HG03159 (cell line): ENCODE data around the gene COL8A2.
A peak's percentile ranks its signal among the peaks of the same experiment; 100 is the strongest.
"Not testable (repeated sequence)": the region's sequence is repeated elsewhere in the genome, so short reads cannot be mapped to it uniquely, and the experiment has no call there.

Experiments used
- ATAC-seq: cut with Tn5 transposase; IDR thresholded peaks from one replicate; pipeline ENCODE4 v1.9.1; 2021; ENCODE audit warnings: mild to moderate bottlenecking, moderate library complexity; ENCODE audit not compliant: unreplicated experiment

The COL8A2 gene

DNA sequence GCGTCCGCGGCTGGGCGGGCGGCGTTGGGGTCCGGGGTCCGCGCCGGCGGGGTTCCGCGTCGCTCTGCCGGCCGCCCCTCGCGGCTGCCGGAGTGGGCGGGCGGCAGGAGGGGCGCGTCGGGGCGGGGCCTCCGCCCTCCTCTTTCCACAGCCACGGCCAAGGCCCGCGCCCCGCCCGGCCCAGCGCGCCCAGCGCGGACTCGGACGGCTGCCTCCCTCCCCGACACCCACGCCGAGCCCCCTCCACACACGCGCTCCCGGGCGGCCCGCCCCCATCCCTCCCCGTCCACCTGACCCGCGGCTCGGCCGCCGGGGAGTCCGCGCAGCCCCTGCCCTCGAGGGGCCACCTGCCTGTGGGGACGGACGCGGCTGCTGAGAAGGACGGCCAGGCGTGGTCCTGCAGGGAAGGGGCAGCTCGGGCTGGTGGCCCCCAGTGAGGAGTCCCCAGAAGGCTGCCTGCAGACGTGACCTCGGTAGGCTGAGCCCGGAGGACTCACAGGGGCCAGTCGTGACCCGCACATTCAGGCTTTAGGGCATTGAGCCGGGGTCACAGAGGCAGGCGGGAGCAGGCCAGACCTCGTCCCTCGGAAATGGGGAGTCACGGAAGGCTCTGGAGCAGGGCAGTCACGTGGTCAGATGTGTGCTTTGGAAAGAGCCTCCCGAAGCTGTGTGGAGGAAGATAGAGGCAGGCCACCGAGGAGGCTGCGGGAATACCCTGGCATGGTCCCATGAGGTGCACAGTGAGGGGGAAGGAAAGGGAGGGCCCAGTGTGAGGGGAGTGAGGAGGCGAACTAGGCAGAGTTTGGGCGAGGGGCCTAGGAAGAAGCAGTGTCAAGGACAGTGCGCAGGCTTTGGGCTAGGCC is at the start of gene COL8A2:
Gene COL8A2 (minus strand): TSS at position 94 of the 863 bp plus-strand sequence. CDS start 24,980 bp downstream, outside the sequence.
- ATAC-seq: no peak

DNA sequence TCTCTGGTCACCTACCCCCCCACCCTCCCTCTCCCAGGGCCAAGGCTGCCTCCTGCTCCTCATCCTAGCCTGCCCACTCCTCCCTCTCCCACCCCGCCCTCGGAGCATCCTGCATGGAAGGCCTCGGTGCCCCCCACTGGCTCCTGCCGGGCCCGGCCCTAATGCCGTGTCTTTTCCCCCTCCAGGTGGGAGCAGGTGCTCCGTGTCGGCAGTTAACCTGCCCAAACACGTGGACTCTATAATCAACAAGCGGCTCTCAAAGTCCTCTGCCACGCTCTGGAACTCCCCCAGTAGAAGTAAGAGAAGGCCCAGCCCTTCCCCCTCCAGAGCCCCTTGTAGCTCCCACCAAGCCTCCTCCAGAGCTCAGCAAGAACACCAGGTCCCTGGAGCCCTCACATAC is 49.7 kb upstream of the COL8A2 start:
- no peak for ATAC-seq

DNA sequence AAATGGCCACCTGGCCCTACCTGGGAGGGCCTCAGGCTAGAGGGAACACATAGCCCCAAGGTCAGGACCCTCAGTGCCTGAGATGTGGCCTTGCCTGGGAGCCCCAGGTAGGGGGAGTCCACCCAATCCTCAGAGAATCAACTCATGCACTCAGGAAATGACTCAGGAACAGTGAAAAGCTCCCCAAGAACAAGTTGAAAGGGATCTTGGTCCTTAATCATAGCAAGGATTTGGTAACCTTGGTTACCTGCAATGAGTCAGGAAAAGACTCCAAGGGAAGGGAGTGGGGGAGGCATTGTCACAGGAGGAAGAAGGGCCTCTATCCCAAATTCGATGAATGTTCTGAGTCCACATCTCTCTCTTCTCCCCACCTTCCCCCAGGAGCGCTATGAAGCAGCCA is 48.0 kb upstream of the COL8A2 start:
- ATAC-seq: no peak

DNA sequence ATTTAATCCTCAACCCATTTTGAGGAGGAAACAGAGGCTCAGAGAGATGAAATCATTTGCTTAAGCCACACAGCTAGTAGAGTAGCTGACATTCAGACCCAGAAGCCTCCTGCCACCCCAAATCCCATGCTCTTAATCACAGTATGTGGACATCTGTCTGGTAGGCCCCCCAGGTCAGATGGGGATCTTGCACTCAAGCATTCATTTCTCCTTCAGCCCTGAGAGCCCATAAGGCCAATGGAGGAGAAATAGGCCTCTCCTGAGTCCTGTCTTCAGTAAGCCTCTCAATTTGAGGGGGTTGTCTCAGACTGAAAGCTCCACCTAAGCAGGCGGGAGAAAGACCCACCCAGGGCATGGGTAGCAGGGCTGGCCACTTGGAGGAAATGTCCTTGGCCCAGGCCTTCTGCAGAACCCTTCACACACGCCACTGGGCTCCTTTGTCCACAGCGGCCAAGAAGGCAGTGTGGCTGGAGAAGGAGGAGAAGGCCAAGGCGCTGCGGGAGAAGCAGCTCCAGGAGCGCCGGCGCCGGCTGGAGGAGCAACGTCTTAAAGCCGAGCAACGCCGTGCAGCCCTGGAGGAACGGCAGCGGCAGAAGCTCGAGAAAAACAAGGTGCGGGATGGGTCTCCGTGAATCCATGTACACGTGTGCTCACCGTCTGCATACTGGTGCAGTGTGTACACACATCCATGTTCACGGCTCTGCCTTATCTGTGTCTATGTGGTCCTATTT is 47.2 kb upstream of the COL8A2 start:
- ATAC-seq: no peak

DNA sequence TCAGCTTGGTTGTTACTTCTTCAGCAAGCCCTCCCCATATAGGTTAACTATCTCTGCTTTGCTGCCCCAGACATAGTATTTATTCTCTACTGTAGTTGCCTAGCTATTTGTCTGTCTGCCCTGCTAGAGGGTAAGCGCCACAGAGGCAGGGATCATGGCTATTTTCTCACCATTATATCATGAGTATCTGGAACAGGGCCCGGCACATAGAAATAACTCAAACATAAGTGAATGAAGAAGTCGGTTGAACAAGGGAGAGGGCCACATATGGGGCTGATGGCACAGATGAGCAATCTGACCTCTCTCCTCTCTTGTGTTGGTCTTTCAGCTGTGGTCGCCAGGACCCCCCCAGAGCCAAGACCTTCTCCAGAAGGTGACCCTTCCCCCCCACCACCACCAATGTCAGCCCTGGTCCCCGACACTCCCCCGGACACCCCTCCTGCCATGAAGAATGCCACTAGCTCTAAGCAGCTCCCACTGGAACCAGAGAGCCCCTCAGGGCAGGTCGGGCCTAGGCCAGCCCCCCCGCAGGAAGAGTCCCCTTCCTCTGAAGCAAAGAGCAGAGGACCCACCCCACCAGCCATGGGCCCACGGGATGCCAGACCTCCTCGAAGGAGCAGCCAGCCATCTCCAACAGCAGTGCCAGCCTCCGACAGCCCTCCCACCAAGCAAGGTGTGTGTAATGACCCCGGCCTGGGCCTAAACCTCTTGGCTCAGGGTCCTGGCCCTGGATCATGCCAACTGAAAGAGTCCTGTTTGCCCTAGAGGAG is 45.8 kb upstream of the COL8A2 start:
- ATAC-seq: no peak

DNA sequence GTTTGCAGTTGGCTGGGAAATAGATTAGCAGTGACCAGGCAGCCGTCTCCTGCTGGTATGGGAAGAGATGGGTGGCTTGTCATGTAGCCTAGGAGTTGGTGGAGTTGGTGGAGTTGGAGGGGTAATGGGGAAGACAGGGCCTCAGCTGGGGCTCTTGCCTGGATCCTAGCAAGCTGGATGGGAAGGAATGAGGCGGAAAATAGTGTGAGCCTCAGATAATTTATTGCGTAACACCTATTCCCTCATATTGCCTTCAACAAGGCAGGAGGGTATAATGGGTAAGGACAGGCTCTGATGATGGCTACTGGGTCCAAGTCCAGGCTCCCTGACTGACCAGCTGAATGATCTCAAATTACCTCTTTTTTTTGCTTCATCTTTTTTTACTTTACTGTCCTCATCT is 43.5 kb upstream of the COL8A2 start:
- no peak for ATAC-seq

DNA sequence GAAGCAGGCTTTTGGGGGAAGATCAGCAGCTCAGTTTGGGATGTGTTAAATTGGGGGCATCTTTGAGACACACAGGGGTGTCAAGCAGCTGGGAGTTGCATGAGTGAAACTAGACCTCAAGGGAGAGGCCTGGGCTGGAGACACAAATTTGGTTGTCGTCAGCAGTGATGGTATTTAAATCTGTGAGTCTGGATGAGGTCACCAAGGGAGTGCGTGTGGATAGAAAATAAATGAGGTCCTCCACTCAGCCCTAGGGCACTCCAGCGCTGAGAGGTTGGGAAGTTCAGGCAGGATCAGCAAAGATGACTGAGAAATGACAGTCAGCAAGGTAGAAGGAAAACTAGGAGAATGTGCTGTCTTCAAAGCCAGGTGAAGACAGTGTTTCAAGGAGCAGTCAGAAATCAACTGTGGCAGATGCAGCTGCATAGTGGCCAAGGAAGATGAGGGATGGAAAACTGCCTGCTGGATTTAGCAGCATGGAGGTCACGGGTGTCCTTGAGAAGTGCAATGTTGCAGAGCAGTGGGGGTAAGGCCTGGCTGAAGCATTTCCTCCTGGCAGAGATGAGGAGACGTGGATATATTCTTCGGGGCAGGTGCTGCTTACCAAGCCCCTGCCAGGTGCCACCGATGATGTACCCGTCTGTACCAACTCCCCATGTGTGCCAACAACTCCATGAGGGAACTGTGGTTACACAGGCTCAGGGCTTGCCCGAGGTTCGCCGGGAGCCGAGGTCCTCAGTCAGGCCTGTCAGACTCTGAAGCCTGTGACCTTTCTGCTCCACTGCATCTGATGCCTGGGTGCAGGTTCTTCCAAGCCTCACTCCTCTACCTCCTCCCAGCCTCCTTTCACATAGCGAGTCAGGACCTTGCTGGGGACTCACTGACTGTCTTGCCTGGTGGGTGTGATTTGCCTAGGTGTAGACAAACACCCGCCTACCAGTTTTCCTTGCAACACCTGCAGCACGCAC is 42.2 kb upstream of the COL8A2 start:
- no peak for ATAC-seq

DNA sequence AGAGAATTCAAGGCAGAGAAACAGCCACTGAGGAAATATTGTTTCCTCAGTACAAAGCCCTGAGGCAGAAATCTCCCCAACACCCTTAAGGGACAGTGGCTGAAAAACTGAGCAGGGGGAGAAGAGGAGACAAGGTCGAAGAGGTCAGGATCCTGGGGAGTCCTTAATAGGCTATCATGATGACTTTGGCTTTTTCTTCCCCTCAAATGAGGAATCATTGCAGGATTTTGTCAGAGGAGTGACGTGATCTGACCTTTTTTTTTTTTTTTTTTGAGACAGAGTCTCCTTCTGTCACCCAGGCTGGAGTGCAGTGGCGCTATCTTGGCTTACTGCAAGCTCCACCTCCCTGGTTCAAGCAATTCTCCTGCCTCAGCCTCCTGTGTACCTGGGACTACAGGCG is 41.1 kb upstream of the COL8A2 start:
- ATAC-seq: no peak

DNA sequence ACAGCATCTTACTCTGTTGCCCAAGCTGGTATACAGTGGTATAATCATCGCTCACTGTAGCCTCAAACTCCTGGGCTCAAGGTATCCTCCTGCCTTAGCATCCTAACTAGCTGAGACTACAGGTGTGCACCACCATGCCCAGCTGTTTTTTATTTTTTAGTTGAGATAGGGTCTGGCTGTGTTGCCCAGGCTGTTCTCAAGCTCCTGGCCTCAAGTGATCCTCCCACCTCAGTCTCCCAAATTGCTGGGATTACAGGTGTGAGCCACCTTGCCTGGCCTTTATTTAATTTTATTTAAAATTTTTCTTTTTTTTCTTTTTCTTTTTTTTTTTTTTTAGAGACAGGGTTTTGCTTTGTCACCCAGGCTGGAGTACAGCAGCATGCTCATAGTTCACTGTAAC is 40.1 kb upstream of the COL8A2 start:
- no peak for ATAC-seq

DNA sequence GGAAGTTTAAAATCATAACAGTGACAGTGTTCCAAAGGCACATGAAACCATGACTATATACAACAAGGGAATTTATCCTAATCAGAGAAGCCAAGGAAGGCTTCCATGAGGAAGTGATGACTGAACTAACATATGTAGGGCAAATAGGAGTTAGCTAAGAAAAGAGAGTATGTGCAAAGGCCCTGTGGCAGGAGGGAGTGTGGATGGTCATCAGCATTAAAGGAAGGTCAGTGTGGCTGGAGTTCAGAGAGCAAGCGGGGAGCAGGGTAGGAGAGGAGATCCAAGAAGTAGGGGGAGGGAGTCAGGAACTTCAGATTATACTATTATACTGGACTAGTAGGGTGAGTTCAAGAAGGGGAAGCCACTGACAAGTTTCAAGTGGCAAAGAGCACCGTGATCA is 39.3 kb upstream of the COL8A2 start:
- no peak for ATAC-seq

DNA sequence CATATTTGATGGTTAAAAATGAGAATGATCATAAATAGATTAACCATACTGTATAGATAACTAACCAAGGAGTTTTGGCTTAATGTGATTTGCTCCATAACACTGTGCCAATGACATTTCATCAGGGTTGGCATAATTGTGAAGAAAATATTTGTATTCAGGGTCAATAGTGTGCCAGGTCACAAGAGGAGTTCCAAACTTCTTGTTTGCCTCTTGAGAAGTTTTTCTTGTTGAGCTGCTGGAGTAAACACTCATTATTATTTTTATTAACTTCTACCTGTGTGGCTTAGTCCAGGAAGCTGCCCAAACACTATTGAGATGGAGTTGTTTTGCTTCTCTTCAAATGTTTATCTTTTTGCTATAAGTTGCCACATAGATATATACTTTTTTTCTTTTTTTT is 38.4 kb upstream of the COL8A2 start:
- ATAC-seq: no peak

DNA sequence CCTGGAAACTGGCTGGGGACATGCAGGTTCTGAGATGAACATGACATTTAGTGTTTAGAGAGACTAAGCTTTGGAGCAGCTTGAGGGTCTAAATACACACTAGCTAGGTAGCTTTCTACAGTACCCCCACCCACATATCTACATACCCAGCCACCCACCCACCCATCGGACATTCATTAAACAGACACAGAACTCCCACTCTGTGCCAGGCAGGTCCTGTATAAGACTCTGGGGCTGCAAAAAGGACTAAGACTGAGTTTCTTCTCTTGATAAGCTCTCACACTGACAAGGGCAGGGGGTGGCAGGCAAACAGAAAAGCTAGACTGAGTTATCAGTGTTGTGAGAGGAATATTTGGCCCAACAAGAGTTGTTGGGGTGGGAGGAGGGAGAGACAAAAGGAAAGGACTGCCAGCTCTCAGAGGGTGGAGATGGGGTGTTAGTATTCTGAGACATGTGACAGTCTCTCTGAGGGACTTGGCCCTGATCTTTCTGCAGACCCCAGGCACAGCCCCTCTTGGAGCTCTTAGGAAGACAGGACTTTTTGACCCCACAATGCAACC is 37.7 kb upstream of the COL8A2 start:
- no peak for ATAC-seq

DNA sequence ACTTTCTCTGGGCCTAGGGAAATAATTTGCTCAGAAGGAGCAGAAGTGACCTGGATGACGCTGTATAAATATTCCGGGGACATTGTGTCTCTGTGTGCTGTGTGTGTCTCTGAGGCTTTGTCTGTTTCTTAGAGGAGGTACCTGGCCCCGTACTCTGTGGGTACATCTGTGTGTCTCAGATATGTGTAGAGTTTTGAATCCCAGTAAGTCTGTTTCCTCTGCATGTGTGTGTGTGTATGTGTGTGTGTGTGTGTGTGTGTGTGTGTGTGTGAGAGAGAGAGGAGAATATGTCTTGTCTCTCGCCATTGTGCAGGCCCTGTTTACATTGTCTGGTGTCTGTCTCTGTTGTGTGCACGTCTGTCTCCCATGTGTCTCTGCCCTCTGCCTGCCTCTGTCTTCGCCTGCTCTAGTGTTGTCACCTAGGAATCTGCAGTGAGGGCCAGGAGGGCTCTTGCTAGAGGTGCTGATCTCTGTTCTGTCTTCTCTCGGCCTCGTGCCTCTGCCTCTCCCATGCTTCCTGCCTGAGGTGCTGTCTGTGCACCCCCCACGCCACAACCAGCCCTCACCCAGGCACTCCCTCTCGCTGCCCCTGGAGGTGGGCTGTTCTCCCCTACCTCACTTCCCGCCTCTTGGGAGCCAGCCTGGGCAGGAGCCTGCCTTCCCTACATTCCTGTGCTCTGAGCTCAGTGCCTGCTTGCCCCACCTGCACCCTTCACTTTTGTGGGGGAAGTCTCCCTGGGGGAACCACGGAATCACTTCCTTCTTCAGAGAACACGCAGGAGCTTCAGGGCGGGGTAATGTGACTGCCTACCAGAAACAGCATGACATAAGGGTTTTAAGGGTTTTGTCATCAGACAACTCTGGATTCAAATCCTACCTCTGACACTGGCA is 36.9 kb upstream of the COL8A2 start:
- peak; percentile 46 for ATAC-seq

DNA sequence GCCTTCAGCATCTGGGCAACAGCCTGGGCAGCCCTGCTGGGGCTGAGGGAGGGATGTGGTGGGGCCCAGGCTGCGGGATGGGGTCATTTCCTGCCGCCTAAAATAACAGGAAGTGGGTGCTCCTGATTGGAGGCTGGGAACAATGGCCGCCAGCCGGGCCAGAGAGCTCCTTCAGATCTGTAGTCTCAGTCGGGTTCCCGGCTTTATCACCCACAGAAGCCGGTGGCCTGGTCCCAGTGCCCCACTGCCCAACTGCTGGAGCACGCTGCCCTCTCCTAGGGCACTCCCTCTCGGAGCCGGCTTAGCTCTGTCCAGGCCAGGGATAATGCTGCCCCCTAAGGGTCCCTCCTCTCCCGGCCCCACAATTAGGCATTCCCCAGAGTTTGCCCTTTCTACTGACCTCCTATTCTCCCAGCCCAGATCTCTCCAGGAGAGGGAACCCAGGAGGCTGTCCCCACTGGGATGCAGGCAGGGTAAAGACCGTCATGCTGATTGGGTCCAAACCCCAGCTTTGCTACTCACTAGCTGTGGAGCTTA is 36.0 kb upstream of the COL8A2 start:
- no peak for ATAC-seq

DNA sequence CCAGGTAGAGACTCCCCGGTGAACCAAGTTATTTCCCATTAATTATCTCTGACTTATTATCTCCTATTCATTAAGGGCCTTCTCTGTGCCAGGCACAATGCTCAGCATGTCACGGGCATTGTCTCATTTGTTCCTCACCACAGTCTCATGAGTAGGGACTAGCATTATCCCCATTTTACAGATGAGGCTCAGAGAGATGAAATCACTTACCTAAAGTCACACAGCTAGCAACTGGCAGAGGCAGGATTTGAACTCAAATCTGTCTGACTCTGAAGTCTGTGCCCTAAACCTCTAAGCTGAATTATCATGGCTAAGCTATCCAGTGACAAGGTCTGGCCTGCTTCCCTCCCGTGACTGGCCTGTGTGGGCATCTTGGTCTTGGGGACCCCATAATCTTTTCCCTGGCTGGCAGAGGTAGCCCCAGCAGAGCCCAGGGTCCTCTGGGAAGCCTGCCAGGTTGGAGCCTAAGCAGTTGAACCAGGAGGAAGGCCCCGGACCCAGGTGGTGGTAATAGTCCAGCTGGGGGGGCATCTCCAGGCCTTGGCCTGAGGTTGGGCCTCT is 35.4 kb upstream of the COL8A2 start:
- no peak for ATAC-seq

DNA sequence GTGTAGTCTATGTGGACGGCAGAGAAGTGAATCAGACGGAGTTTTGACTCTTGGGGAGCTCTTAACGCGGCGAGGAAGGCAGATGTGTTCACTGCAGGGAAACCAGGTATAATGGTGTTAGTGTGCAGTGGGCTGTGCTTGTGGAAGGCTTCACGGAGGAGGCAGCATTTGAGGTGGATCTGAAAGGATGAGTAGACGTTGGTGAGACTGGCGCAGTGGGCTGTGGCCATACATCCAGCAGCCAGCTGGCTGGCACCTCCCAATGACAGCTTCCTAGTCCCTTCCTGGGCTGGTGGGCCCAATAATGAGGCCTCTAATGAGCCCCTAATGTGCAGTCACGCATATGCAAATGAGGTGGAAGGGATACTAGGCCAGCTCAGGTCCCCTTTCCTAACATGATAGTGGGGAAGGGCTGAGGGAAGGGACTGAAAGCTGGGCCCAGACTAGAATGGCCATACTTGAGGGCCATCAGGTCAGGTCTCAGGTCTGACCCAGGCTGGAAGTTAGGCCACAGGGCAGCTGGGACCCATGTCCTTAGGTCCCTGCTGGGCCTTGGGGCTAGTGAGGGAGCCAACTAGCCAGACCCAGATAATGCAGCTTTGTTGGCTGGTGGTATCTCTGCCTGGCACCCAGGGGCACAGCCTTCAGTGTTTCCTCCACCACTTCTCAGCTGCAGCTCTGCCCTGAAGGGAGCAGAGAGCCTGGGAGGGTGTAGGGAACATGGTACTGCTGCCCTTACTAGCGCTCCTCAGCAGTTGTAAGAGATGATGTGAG is 34.8 kb upstream of the COL8A2 start:
- ATAC-seq: no peak

DNA sequence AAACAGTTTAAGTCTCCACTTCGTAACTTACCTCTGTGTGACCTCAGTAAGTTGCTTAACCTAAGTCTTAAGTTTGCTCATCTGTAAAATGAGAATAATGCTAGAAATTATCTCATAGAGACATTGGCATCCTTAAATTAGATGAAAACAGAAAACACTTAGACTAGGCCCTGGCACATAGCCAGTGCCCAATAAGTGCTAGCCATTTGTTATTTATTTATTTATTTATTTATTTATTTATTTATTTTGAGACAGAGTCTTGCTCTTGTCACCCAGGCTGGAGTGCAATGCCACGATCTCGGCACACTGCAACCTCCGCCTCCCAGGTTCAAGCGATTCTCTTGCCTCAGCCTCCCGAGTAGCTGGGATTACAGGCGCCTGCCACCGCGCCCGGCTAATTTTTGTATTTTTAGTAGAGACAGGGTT is 33.8 kb upstream of the COL8A2 start:
- ATAC-seq: not testable (repeated sequence)
